HG03095 (cell line): ENCODE measurements around the gene RNF112.
"Not testable (repeated sequence)": the region's sequence is repeated elsewhere in the genome, so short reads cannot be mapped to it uniquely, and the experiment has no call there.

ENCODE experiments used
- ATAC-seq: cut with Tn5 transposase; IDR thresholded peaks from one replicate; pipeline ENCODE4 v1.9.1; 2021; ENCODE audit warnings: moderate library complexity; ENCODE audit not compliant: unreplicated experiment

The RNF112 gene

GRCh38 chr17:19412510-19412909 lies 1.5 kb downstream of the RNF112 start:
- ATAC-seq = no peak

GRCh38 chr17:19412984-19413383 lies 2.0 kb downstream of the RNF112 start:
- ATAC-seq = no peak

GRCh38 chr17:19413761-19414160 lies 2.7 kb downstream of the RNF112 start:
- no peak for ATAC-seq

GRCh38 chr17:19414396-19415280 lies 3.6 kb downstream of the RNF112 start:
- no peak for ATAC-seq

- no peak for ATAC-seq
Observed at GRCh38 chr17:19415311-19415710, 4.3 kb downstream of the RNF112 start.

GRCh38 chr17:19415806-19416775 lies 5.1 kb downstream of the RNF112 start:
- ATAC-seq = no peak

- ATAC-seq = no peak
Observed at GRCh38 chr17:19417611-19418010, 6.6 kb downstream of the RNF112 start.

GRCh38 chr17:19418251-19418992 lies 7.4 kb downstream of the RNF112 start:
- ATAC-seq = no peak

- ATAC-seq = no peak
Observed at GRCh38 chr17:19421219-19421618, 10.2 kb downstream of the RNF112 start.

- ATAC-seq = no peak
Observed at GRCh38 chr17:19421926-19422325, 10.9 kb downstream of the RNF112 start.

- ATAC-seq = no peak
Observed at GRCh38 chr17:19424934-19425868, 14.2 kb downstream of the RNF112 start.

- ATAC-seq = no peak
Observed at GRCh38 chr17:19426631-19427030, 15.6 kb downstream of the RNF112 start.

GRCh38 chr17:19431691-19432090 lies 20.7 kb downstream of the RNF112 start:
- ATAC-seq = no peak

GRCh38 chr17:19433255-19433654 lies 22.2 kb downstream of the RNF112 start:
- ATAC-seq = no peak

- ATAC-seq = no peak
Observed at GRCh38 chr17:19433727-19434340, 22.8 kb downstream of the RNF112 start.

GRCh38 chr17:19440421-19440820 lies 29.4 kb downstream of the RNF112 start:
- no peak for ATAC-seq

GRCh38 chr17:19441288-19441687 lies 30.3 kb downstream of the RNF112 start:
- not testable (repeated sequence) for ATAC-seq

- no peak for ATAC-seq
Observed at GRCh38 chr17:19442731-19443130, 31.7 kb downstream of the RNF112 start.

GRCh38 chr17:19443148-19443547 lies 32.1 kb downstream of the RNF112 start:
- ATAC-seq = no peak
